ENCODE measurements around the gene ITFG1.
"Not testable (repeated sequence)": the region's sequence is repeated elsewhere in the genome, so short reads cannot be mapped to it uniquely, and the experiment has no call there.

ITFG1 gene

GRCh38 chr16:47473004-47473403 is 12.1 kb upstream of the ITFG1 start:
- not testable (repeated sequence) for DNase-seq

- DNase-seq: no peak
Observed at GRCh38 chr16:47470810-47471209, 9.9 kb upstream of the ITFG1 start.

- DNase-seq: no peak
Observed at GRCh38 chr16:47470211-47470610, 9.3 kb upstream of the ITFG1 start.

DNA sequence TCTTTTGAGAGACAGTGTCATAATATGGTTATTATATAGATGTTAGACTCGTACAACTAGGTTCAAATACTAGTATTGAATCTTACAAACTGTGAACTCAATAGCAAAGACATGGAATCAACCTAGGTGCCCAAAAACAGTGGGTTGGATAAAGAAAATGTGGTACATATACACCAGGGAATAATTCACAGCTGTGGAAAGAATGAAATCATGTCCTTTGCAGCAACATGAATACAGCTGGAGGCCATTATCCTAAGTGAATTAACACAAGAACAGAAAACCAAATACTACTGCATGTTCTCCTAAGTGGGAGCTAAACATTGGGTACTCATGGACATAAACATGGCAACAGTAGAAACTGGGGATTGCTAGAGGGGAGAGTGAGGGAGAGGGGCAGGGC is 8.4 kb upstream of the ITFG1 start:
- no peak for DNase-seq

- DNase-seq: not testable (repeated sequence)
Observed at GRCh38 chr16:47468070-47468689, 7.3 kb upstream of the ITFG1 start.

DNA sequence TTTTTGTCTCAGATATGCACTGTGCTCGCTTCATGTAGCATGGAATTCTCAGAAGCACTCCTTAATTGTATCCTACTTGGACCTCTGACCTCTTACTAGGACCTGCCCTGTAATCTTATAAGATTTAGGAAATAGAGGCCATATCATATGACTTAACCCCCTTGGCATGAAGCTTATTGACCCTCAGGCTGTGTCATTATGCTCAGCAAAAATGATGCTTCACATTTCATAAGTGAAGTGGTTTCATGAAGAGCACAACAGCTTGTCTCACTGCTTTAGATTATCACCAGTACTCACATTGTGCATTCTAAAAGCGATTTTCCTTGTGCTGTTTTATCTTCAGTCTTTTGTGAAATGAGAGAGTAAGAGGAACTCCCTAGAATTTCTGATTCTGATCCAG is 6.6 kb upstream of the ITFG1 start:
- DNase-seq: no peak

DNA sequence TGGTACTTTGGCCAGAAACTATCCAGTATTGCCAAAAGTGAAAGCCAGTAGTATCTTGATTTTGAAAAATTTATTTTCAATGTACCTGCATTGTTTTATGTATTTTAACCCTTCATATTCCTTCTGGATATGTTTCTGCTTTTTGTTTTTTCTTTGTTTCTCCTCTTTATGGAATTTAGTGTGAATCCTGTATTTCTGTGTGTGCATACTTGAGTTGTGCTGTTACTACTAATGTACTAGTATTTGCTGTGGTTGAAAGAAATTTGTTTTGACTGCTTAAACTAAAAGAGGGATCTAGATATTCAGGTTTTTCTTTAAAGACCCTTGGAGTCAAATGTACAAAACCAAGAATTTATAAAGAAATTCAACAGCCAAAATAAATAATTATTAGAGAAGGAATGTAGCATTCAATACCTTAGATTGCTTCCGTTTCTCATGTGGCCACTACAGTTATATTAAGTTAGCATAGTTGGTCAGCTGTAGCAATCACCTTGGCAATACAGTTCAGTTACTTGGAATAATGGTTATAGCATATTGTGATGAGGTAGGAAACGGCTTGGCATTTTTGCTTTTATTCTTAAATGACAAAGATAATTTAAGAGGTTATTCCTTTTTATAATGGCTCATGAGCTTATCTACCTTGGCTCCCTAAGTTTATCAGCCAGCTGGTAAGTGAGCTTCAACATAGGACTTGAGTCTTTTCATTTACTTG is 5.2 kb upstream of the ITFG1 start:
- no peak for DNase-seq

- no peak for DNase-seq
Observed at GRCh38 chr16:47463771-47464624, 3.1 kb upstream of the ITFG1 start.

GRCh38 chr16:47461598-47462266 is 869 bp upstream of the ITFG1 start:
- peak; percentile 17 for DNase-seq

DNA sequence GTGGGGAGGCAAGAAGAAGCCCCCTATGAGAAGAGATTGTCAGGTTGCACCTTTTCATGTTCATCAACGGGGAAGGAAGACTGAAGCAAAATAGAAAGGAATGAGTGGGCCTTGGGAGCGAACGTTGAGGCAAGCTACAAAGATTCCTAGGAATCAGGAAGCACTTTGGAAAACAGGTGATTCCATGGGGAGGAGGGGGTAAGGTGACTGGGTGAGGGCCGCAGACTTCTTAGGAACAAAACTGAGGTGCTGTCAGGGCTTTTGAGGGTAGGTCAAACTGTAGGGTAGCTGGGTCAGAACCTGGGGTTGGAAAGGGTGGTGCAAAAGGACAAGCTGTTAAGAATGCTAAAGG is 528 bp downstream of the ITFG1 start:
- peak; percentile 2 for DNase-seq

- no peak for DNase-seq
Observed at GRCh38 chr16:47459603-47460002, 1.3 kb downstream of the ITFG1 start.

DNA sequence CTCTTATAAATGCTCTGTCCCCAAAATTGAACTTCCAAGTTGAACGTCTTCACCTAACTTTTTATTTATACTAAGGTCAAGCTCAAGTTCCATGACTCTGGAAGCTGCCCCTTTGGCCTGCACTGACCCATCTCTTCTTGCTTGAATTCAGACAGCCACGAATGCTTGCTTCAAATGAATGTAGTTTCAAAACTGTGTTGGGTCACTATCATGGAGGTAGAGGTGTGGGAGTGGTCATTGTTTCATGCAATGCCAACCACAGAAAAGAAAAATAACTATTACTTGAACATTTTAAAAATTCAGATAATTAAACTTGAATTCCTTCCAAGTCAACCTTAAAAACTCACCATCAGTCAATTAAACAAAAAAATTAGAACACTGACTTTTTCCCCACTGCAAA is 2.5 kb downstream of the ITFG1 start:
- no peak for DNase-seq

DNA sequence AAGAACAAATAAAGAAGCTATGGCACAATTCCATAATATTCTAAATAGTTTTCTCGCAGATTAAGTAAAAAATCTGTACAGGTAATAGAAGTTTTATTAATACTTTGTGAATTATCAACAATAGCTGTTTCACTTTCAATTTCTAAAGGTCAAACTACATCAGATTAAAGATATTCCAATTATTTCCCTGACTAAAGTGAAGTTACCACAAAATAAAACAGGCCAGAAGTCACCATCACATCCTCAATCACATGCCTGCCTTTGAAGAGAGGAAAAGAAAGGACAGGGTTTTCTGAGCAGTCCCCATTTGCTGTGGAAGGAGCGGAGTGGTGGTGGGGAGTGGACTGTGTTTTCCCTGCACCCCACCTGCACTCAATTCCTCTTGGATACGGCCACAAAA is 11.1 kb downstream of the ITFG1 start:
- no peak for DNase-seq

DNA sequence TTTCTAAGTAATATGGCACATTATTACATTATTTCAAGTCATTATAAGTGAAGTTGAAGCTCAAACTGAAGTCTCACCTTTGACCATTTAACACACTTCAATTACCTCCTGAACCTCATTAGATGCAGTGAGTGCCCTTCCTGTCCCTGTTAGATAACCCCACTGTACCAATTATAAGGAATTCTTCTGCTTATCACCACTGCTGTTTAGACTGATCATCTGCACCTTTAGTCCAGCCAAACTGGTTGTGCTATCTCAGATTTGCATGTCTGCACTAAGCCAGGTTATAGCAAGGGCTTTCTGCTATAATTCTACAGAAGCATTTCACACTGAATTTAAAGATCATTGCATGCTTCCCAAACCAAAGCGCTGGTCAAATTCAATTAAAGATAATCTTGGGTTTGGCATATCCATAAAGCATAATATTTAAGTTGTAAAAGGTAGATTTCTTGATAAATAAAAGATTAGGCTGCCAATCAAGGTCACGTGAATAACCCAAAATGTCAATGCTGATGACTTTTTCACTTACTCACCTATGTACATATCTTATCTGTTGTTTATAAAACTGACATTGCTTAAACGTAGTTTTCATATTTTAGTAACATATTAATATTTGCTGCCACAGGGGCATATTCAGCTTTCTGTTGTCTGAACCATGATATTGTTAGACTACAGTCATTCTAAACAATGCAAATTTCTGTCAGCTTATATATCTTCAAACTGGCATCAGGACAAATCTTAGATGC is 11.9 kb downstream of the ITFG1 start:
- no peak for DNase-seq

DNA sequence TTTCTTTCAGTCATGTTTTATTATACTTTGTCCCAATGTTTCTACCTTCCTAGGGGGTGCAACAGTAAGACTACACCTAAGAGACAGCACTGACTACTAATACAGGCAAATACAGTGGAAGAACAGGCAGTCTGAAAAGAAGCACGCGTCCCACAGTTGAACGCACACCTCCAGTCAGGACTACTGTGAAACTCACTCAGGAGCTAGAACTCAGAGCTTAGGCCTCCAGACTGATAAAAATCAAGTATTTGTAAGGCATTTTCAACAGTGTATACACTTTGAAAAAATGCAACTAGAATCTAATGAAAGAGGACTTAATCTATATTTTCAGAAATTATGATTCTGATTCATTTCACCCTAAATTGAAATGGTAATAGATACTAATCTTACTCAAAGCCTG is 14.4 kb downstream of the ITFG1 start:
- no peak for DNase-seq

DNA sequence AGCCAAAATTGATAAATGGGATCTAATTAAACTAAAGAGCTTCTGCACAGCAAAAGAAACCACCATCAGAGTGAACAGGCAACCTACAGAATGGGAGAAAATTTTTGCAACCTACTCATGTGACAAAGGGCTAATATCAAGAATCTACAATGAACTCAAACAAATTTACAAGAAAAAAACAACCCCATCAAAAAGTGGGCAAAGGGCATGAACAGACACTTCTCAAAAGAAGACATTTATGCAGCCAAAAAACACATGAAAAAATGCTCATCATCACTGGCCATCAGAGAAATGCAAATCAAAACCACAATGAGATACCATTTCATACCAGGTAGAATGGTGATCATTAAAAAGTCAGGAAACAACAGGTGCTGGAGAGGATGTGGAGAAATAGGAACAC is 18.0 kb downstream of the ITFG1 start:
- DNase-seq: not testable (repeated sequence)

DNA sequence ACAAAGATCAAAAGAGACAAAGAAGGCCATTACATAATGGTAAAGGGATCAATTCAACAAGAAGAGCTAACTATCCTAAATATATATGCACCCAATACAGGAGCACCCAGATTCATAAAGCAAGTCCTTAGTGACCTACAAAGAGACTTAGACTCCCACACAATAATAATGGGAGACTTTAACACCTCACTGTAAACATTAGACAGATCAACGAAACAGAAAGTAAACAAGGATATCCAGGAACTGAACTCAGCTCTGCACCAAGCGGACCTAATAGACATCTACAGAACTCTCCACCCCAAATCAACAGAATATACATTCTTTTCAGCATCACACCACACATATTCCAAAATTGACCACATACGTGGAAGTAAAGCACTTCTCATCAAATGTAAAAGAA is 20.8 kb downstream of the ITFG1 start:
- DNase-seq: not testable (repeated sequence)

GRCh38 chr16:47434274-47434673 is 26.6 kb downstream of the ITFG1 start:
- DNase-seq: not testable (repeated sequence)

GRCh38 chr16:47431960-47432359 is 28.9 kb downstream of the ITFG1 start:
- DNase-seq: no peak

GRCh38 chr16:47426806-47427205 is 34.1 kb downstream of the ITFG1 start:
- no peak for DNase-seq

DNA sequence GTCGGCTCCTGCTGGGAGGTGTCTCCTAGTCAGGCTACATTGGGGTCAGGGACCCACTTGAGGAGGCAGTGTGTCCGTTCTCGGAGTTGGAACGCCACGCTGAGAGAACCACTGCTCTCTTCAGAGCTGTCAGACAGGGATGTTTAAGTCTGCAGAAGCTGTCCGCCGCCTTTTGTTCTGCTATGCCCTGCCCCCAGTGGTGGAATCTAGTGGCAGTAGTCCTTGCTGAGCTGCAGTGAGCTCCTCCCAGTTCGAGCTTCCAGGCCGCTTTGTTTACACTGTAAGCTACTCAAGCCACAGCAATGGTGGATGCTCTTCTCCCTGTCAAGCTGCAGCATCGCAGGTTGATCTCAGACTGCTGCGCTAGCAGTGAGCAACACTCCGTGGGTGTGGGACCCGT is 36.0 kb downstream of the ITFG1 start:
- no peak for DNase-seq

DNA sequence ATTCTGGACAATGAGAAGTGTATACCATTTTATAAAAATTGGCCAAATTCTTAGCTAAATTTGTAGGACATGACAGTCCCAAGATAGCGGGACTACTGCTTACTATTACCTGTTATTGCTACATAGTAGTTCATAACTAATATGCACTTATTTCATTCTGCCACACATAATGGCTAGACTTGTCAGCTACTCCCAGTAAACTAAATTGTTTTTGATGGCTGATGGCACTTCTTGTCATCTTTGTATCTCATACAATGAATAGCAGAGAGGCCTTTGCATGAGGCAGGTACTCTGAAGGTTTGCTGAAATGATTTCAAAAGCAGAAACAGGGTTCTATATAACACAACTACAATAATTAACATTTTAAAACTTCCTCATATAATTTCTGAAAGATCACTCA is 44.0 kb downstream of the ITFG1 start:
- DNase-seq: no peak

DNA sequence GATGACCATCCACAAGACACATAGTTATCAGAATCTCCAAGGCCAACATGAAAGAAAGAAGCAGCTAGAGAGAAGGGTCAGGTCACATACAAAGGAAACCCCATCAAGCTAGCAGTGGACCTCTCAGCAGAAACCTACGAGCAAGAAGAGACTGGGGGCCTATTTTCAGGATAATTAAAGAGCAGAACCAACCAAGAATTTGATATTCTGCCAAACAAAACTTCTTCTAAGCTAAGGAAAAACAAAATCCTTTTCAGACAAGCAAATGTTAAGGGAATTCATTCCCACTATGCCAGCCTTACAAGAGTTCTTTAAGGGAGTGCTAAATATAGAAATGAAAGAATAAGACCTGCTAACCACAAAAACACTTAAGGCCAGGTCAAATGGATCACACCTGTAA is 47.8 kb downstream of the ITFG1 start:
- no peak for DNase-seq
